B cell (primary cell): ENCODE data around the gene NEU4. TPM values are rescaled to one million over a fixed set of nuclear protein-coding genes. Genes with fewer than 3 reads are reported as not detected.

Experiments used
- ATAC-seq: fragments of 200-7000 bp; cut with Tn5 transposase; one replicate; pipeline ENCODE4 v1.10.0; 2021; ENCODE audit warnings: low read depth, mild to moderate bottlenecking, moderate number of reproducible peaks, moderate library complexity
- CTCF ChIA-PET: fragments of 350-600 bp; sonication (Branson Sonifier 250); formaldehyde crosslinking; loops from one replicate; lab custom pipeline; 2021; ENCODE audit warnings: antibody characterized with exemption, inconsistent platforms; lab: Charles Lee
- POLR2A ChIA-PET: fragments of 350-600 bp; sonication (Branson Sonifier 250); formaldehyde crosslinking; loops from one replicate; lab custom pipeline; 2021; ENCODE audit warnings: antibody characterized with exemption; lab: Charles Lee
- DNase-seq: peaks from one replicate; pipeline ENCODE4 v3.0.0; 2013
- H2AFZ ChIP-seq: 2 replicates; pipeline ENCODE4 v1.6.1; 2012; ENCODE audit warnings: mild to moderate bottlenecking, low read depth, low read length; ENCODE audit not compliant: insufficient read depth, poor library complexity, severe bottlenecking
- H3K27ac ChIP-seq, 2 donors: 1 replicate in 1 of 2; 2 replicates in 1 of 2; pipeline ENCODE4 v1.5.1; 2012 to 2013; ENCODE audit warnings: low read length in 2 of 2, mild to moderate bottlenecking in 2 of 2, moderate library complexity in 1 of 2
- H3K27me3 ChIP-seq, 4 experiments: fragments of 200-600 bp in 1 of 4; sonication (generic) in 1 of 4; replicated peaks in 1 of 4; 1 replicate in 2 of 4; 2 replicates in 2 of 4; pipeline versions ENCODE4 v1.6.1 to v1.7.0; 2013 to 2016; ENCODE audit warnings: low read length in 3 of 4, mild to moderate bottlenecking in 2 of 4, mixed read lengths in 1 of 4, moderate library complexity in 1 of 4; ENCODE audit not compliant: insufficient read depth in 4 of 4, control insufficient read depth in 3 of 4; ENCODE audit errors: control extremely low read depth in 1 of 4
- H3K36me3 ChIP-seq, 2 experiments: replicated peaks in 1 of 2; 1 replicate in 1 of 2; 2 replicates in 1 of 2; pipeline versions ENCODE4 v1.6.1 to v1.7.1; 2013; ENCODE audit warnings: low read length in 1 of 2; ENCODE audit not compliant: insufficient read depth in 2 of 2, control insufficient read depth in 1 of 2; ENCODE audit errors: control extremely low read depth in 1 of 2, extremely low read depth in 1 of 2
- H3K4me1 ChIP-seq, 2 donors: fragments of 200-600 bp in 1 of 2; sonication (generic) in 1 of 2; 1 replicate in 1 of 2; 2 replicates in 1 of 2; pipeline versions ENCODE4 v1.5.1 to v1.6.1; 2013 to 2017; ENCODE audit warnings: low read length in 2 of 2; ENCODE audit not compliant: control insufficient read depth in 2 of 2, insufficient read depth in 2 of 2
- H3K4me2 ChIP-seq: replicated peaks from 2 replicates; pipeline ENCODE3; 2012; ENCODE audit warnings: mild to moderate bottlenecking, low read depth, low read length; ENCODE audit not compliant: poor library complexity, severe bottlenecking
- H3K4me3 ChIP-seq, 5 experiments: fragments of 200-600 bp in 1 of 5; sonication (generic) in 1 of 5; 1 replicate in 3 of 5; 2 replicates in 2 of 5; pipeline versions ENCODE4 v1.5.1 to v1.7.0; 2011 to 2016; ENCODE audit warnings: low read length in 4 of 5, mild to moderate bottlenecking in 4 of 5, low read depth in 2 of 5, control low read depth in 1 of 5, moderate library complexity in 1 of 5; ENCODE audit not compliant: insufficient read depth in 1 of 5; ENCODE audit errors: control extremely low read depth in 1 of 5, extremely low read depth in 1 of 5
- H3K79me2 ChIP-seq: fragments of 200-600 bp; sonication (generic); one replicate; pipeline ENCODE4 v1.6.0; 2016; ENCODE audit warnings: low read length; ENCODE audit not compliant: control insufficient read depth, insufficient read depth
- H3K9ac ChIP-seq: fragments of 200-600 bp; sonication (generic); 2 replicates; pipeline ENCODE4 v1.6.1; 2017; ENCODE audit warnings: mild to moderate bottlenecking, low read length, moderate library complexity
- H3K9me3 ChIP-seq, 3 donors: one replicate each; pipeline versions ENCODE4 v1.6.1 to v1.7.1; 2013; ENCODE audit warnings: low read length in 2 of 3; ENCODE audit not compliant: control insufficient read depth in 2 of 3, insufficient read depth in 1 of 3; ENCODE audit errors: control extremely low read depth in 1 of 3
- H4K20me1 ChIP-seq: 2 replicates; pipeline ENCODE4 v1.6.0; 2012; ENCODE audit warnings: mild to moderate bottlenecking, low read length; ENCODE audit not compliant: insufficient read depth, control insufficient read depth, poor library complexity, severe bottlenecking
- H3K27ac Mint-ChIP-seq: one replicate; pipeline ENCODE4 v1.8.0; 2021; ENCODE audit warnings: mixed read lengths
- H3K27me3 Mint-ChIP-seq: one replicate; pipeline ENCODE4 v1.8.0; 2021; ENCODE audit warnings: mixed read lengths
- H3K4me1 Mint-ChIP-seq: one replicate; pipeline ENCODE4 v1.8.0; 2021; ENCODE audit warnings: mixed read lengths
- H3K4me3 Mint-ChIP-seq: one replicate; pipeline ENCODE4 v1.8.0; 2021; ENCODE audit warnings: mixed read lengths
- H3K9me3 Mint-ChIP-seq: one replicate; pipeline ENCODE4 v1.8.0; 2022; ENCODE audit warnings: mixed read lengths; ENCODE audit not compliant: insufficient read depth
- CTCF ChIP-seq: fragments of 200-600 bp; IDR thresholded peaks from one replicate; pipeline ENCODE4 v1.8.0; 2022; ENCODE audit warnings: antibody characterized with exemption, mild to moderate bottlenecking
- EZH2 ChIP-seq: IDR thresholded peaks from 2 replicates; pipeline ENCODE4 v1.6.1; 2012; ENCODE audit warnings: borderline replicate concordance, low read depth, mild to moderate bottlenecking, moderate library complexity, low read length; ENCODE audit not compliant: insufficient read depth, poor library complexity, severe bottlenecking
- WGBS: methylation state at CpG from one replicate; pipeline ENCODE4 v1.1.5; 2013; ENCODE audit warnings: missing lambda C conversion rate; ENCODE audit not compliant: insufficient coverage; 5-methylcytosine and 5-hydroxymethylcytosine counted together
- intact Hi-C: fragments of 100-400 bp; cut with micrococcal nuclease; formaldehyde crosslinking; loops from one replicate; pipeline ENCODE4 v1.10.0; 2022
- polyA plus RNA-seq: library from polyadenylated mRNA; depleted of rRNA; stranded (reverse); fragments of >200 nt; gene quantifications from 2 replicates; pipeline ENCODE4 v1.2.3, GENCODE V29; 2012
- total RNA-seq, 2 donors: library from RNA; stranded (reverse); fragments of 120-200 nt in 1 of 2; gene quantifications; 1 replicate in 1 of 2; 2 replicates in 1 of 2; pipeline versions ENCODE4 v1.2.3 to v1.2.4, GENCODE V29; 2013 to 2022

NEU4 gene
- total and polyA plus RNA-seq, 2 donors (not counting 1 experiment from before 2014, with no cell fraction given), result 0.19 TPM; not detected in 1

DNA sequence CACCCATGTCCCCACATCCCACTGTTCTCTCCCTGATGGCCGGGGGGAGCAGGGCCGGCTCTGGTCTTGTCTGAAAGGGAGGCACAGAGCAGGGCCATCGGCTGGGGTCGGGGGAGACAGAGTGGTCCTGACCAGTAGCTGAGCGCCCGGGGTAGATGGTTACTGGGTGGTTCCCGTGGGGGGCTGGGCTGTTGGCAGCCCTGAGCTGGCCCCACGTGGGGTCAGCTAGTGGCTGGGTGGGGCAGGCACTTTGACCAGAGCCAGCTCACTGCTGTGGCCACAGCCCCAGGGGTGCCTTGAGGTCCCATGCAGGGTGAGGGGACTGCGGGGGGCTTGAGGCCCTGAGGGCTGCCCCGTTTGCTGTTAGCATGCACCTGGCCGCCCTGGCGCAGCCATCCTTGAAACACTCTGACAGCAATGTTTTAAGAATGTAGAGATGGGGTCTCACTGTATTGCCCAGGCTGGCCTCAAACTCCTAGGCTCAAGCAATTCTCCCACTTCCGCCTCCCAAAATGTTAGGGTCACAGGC lies 12.3 kb upstream of the NEU4 start:
- H3K27ac ChIP-seq, result no peak overlapping the region
- WGBS, result 92% methylated on average over 11 of the region's 13 CpGs
- no peaks in the 10 kb centered on the region for H3K27me3 ChIP-seq
- no peaks in the 10 kb centered on the region for H4K20me1 ChIP-seq
- intact Hi-C loops, result no loop called here
- no peaks in the 10 kb centered on the region for H3K36me3 ChIP-seq
- no peaks in the 10 kb centered on the region for H3K4me1 ChIP-seq
- ATAC-seq (no peak), DNase-seq (no peak)
- no peaks in the 10 kb centered on the region for H3K4me1 Mint-ChIP-seq
- H3K27me3 Mint-ChIP-seq, result peaks cover 2% of the 10 kb centered on the region
- no peak overlapping the region for H3K4me2 ChIP-seq
- POLR2A ChIA-PET, result no interaction called here
- H2AFZ ChIP-seq, result no peak overlapping the region
- H3K79me2 ChIP-seq, result no peaks in the 10 kb centered on the region
- H3K27ac Mint-ChIP-seq, result no peak overlapping the region
- no peak overlapping the region for H3K4me3 Mint-ChIP-seq
- no peak overlapping the region for H3K9ac ChIP-seq
- no peaks in the 10 kb centered on the region for H3K9me3 Mint-ChIP-seq
- CTCF ChIA-PET, result no interaction called here
- no peak overlapping the region for H3K4me3 ChIP-seq
- no peak for TF ChIP-seq EZH2
- TF ChIP-seq CTCF, result no peak
- H3K9me3 ChIP-seq, result no peaks in the 10 kb centered on the region

DNA sequence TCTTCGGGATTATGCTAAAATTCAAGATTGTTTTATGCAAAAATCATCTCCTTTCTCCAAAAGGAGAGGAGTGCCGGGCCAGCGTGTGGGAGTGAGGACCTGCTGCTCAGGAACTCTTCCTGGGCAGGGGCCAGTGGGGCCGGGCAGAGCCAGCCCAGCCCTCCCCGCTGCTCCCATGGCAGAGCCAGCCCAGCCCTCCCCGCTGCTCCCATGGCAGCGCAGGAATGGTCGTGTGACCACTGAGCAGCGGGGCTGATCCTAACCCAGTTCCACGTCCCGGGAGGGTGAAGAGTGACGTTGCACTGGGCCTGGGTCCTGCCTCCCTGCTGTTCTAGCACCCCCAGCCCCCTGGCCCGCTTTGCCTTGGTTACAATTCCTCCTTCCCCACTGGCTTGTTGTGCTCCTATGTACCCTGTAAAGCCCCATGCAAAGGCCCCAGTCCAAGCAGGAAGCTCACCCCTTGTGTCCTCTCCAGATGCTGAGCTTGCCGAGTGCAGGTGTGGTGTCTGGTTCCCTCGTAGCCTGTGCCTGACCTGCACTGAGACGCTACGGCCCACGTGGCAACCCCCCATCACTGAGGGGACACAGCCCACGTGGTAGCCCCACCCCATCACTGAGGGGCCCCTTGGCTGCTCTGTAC lies 11.4 kb upstream of the NEU4 start:
- Mint-ChIP-seq H3K9me3 (no peaks in the 10 kb centered on the region), H3K27me3 (peaks cover 2% of the 10 kb centered on the region), H3K4me1 (no peaks in the 10 kb centered on the region), H3K4me3 (no peak overlapping the region), H3K27ac (no peak overlapping the region)
- Histone ChIP-seq H3K4me3 (no peak overlapping the region), H3K36me3 (no peaks in the 10 kb centered on the region), H3K4me2 (no peak overlapping the region), H3K27ac (no peak overlapping the region), H3K4me1 (no peaks in the 10 kb centered on the region), H3K27me3 (no peaks in the 10 kb centered on the region), H3K9ac (no peak overlapping the region), H3K9me3 (no peaks in the 10 kb centered on the region), H2AFZ (no peak overlapping the region), H4K20me1 (no peaks in the 10 kb centered on the region), H3K79me2 (no peaks in the 10 kb centered on the region)
- CTCF ChIA-PET, result no interaction called here
- no peak for ATAC-seq
- POLR2A ChIA-PET, result no interaction called here
- DNase-seq, result no peak
- intact Hi-C loops, result no loop called here
- WGBS, result 92% methylated on average over 18 of the region's 19 CpGs
- TF ChIP-seq CTCF (no peak), EZH2 (no peak)
